ENCODE results near the gene FSIP2.

Gene FSIP2

GRCh38 chr2:185806783-185807182, 68.2 kb downstream of the FSIP2 start:
- DNase-seq (ENCODE audit: extremely low read depth, low read depth): no peak
- no peak overlapping the region for H3K4me3 ChIP-seq (replicated peaks; ENCODE audit: low read depth, low read length)
- no peak for TF ChIP-seq CTCF (IDR thresholded peaks at IDR 0.05; ENCODE audit: low read depth, low read length, missing control alignments)

GRCh38 chr2:185807351-185807750, 68.7 kb downstream of the FSIP2 start:
- no peak for DNase-seq (ENCODE audit: extremely low read depth, low read depth)
- no peak overlapping the region for H3K4me3 ChIP-seq (replicated peaks; ENCODE audit: low read depth, low read length)
- no peak for TF ChIP-seq CTCF (IDR thresholded peaks at IDR 0.05; ENCODE audit: low read depth, low read length, missing control alignments)

- DNase-seq (ENCODE audit: extremely low read depth, low read depth): no peak
- H3K4me3 ChIP-seq (replicated peaks; ENCODE audit: low read depth, low read length): no peak overlapping the region
- TF ChIP-seq CTCF (IDR thresholded peaks at IDR 0.05; ENCODE audit: low read depth, low read length, missing control alignments): no peak
Observed at GRCh38 chr2:185811580-185811979, 73.0 kb downstream of the FSIP2 start.

- TF ChIP-seq CTCF (IDR thresholded peaks at IDR 0.05; ENCODE audit: low read depth, low read length, missing control alignments): no peak
- DNase-seq (ENCODE audit: extremely low read depth, low read depth): no peak
- no peak overlapping the region for H3K4me3 ChIP-seq (replicated peaks; ENCODE audit: low read depth, low read length)
Observed at GRCh38 chr2:185813707-185814106, 75.1 kb downstream of the FSIP2 start.

- TF ChIP-seq CTCF (IDR thresholded peaks at IDR 0.05; ENCODE audit: low read depth, low read length, missing control alignments): no peak
- no peak overlapping the region for H3K4me3 ChIP-seq (replicated peaks; ENCODE audit: low read depth, low read length)
- DNase-seq (ENCODE audit: extremely low read depth, low read depth): no peak
Observed at GRCh38 chr2:185817991-185818390, 79.4 kb downstream of the FSIP2 start.

- H3K4me3 ChIP-seq (replicated peaks; ENCODE audit: low read depth, low read length): no peak overlapping the region
- no peak for DNase-seq (ENCODE audit: extremely low read depth, low read depth)
- no peak for TF ChIP-seq CTCF (IDR thresholded peaks at IDR 0.05; ENCODE audit: low read depth, low read length, missing control alignments)
Observed at GRCh38 chr2:185821467-185821866, 82.9 kb downstream of the FSIP2 start.

GRCh38 chr2:185823773-185824172, 85.2 kb downstream of the FSIP2 start:
- TF ChIP-seq CTCF (IDR thresholded peaks at IDR 0.05; ENCODE audit: low read depth, low read length, missing control alignments): no peak
- no peak overlapping the region for H3K4me3 ChIP-seq (replicated peaks; ENCODE audit: low read depth, low read length)
- DNase-seq (ENCODE audit: extremely low read depth, low read depth): no peak

All from HFF-Myc (cell line).